PFSK-1 (cell line): ENCODE results near the gene GALK1.

ENCODE experiments used
- FOXP2 ChIP-seq: optimal IDR thresholded peaks from 2 replicates; pipeline ENCODE3; 2011; ENCODE audit warnings: borderline replicate concordance, control low read depth, inconsistent platforms; ENCODE audit not compliant: insufficient read depth; ENCODE audit errors: extremely low read length, extremely low read depth
- POLR2AphosphoS5 ChIP-seq: IDR thresholded peaks from 2 replicates; pipeline ENCODE4 v1.6.1; 2012; ENCODE audit warnings: low read depth, mild to moderate bottlenecking, control low read depth, low read length, moderate library complexity
- TAF1 ChIP-seq: IDR thresholded peaks from 2 replicates; pipeline ENCODE4 v1.6.1; 2012; ENCODE audit warnings: low read length, control low read depth, borderline replicate concordance; ENCODE audit not compliant: insufficient read depth

DNA sequence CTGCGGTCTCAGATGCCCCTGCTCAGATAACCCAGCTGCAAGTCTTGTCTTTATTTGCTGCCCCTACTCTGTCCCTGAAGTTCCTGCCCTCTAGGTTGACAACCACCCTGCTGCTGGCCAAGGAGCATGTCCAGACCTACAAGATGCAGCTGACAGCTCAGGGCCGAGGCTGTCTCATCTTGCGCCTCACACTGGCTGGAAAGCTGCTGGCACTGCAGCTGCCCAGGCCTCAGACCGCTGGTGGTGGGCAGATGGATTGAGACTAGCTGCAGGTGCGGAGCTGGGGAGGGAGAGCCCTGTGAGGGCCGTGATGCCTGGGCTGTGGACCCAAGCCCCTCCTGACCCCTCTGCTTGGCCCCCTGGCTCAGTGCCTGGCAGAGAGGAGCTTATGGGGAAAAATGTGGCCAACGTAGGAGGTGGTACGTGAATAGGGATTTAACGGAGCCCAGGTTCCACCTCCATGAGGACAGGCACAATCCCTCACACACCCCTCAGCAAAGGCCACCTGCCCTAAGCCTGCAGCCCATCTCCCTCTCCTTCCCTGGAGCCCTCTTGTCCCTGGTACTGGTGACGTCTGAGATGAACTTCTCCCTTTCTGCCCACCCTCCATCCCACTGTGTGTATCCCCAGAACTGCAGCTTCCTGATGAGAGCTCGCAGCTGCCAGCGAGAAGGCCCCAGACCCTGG lies 8.3 kb upstream of the GALK1 start:
- TF ChIP-seq POLR2AphosphoS5, result no peak
- TF ChIP-seq FOXP2, result no peak
- TF ChIP-seq TAF1, result no peak
